HCT116 (cell line): ENCODE results near the gene RAB3GAP2.
"Not testable (repeated sequence)": the region's sequence is repeated elsewhere in the genome, so short reads cannot be mapped to it uniquely, and the experiment has no call there.

ENCODE experiments used
- EZH2 ChIP-seq: fragments of 200-600 bp; sonication (generic); IDR thresholded peaks from 2 replicates; pipeline ENCODE4 v1.6.1; 2017; ENCODE audit warnings: antibody characterized with exemption, mixed run types
- EZH2phosphoT487 ChIP-seq: fragments of 200-600 bp; IDR thresholded peaks from 2 replicates; pipeline ENCODE4 v1.6.1; 2018; ENCODE audit warnings: antibody characterized with exemption, borderline replicate concordance
- FOSL1 ChIP-seq: IDR thresholded peaks from 2 replicates; pipeline ENCODE4 v1.6.1; 2012; ENCODE audit warnings: low read depth
- POLR2A ChIP-seq: IDR thresholded peaks from 2 replicates; pipeline ENCODE4 v1.7.0; 2011; ENCODE audit warnings: borderline replicate concordance; ENCODE audit not compliant: insufficient read depth, insufficient read length; ENCODE audit errors: extremely low read depth
- RAD21 ChIP-seq: IDR thresholded peaks from 2 replicates; pipeline ENCODE4 v1.6.1; 2012; ENCODE audit warnings: low read depth, mild to moderate bottlenecking
- TF ChIP-seq, protein P1 (sequence below), 3 experiments: fragments of 200-600 bp in 1 of 3; sonication (generic) in 1 of 3; IDR thresholded peaks in 2 of 3; conservative IDR thresholded peaks in 1 of 3; 2 replicates each; pipeline ENCODE4 v1.5.1; 2012 to 2017; ENCODE audit warnings: low read depth in 2 of 3, low read length in 2 of 3, antibody characterized with exemption in 1 of 3, borderline replicate concordance in 1 of 3, control low read depth in 1 of 3, mild to moderate bottlenecking in 1 of 3, mixed read lengths in 1 of 3, mixed run types in 1 of 3, moderate library complexity in 1 of 3; ENCODE audit not compliant: insufficient read depth in 1 of 3

DNA sequence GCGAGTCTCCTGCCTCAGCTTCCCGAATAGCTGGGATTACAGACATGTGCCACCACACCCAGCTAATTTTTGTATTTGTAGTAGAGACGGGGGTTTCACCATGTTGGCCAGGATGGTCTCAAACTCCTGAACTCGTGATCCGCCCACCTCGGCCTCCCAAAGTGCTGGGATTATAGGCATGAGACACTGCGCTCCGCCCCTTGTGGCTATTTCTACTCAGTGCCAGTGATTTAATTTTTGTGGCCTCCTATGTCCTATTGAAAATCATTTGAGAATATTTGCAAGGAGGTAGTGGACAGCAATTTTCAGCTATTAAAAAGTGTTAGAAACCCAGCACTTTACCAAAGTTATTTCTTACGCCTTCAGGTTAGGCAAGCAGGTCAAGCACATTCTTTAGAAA is 36.0 kb downstream of the RAB3GAP2 start:
- not testable (repeated sequence) for TF ChIP-seq EZH2, EZH2phosphoT487, FOSL1, POLR2A, RAD21
- TF ChIP-seq, protein P1, sequence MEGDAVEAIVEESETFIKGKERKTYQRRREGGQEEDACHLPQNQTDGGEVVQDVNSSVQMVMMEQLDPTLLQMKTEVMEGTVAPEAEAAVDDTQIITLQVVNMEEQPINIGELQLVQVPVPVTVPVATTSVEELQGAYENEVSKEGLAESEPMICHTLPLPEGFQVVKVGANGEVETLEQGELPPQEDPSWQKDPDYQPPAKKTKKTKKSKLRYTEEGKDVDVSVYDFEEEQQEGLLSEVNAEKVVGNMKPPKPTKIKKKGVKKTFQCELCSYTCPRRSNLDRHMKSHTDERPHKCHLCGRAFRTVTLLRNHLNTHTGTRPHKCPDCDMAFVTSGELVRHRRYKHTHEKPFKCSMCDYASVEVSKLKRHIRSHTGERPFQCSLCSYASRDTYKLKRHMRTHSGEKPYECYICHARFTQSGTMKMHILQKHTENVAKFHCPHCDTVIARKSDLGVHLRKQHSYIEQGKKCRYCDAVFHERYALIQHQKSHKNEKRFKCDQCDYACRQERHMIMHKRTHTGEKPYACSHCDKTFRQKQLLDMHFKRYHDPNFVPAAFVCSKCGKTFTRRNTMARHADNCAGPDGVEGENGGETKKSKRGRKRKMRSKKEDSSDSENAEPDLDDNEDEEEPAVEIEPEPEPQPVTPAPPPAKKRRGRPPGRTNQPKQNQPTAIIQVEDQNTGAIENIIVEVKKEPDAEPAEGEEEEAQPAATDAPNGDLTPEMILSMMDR (IDR thresholded peaks at IDR 0.05 in 2 of 3, conservative IDR thresholded peaks at IDR 0.05 in 1 of 3; ENCODE audit: borderline replicate concordance in 1 of 3, insufficient read depth in 1 of 3, low read depth in 2 of 3, low read length in 2 of 3) = not testable (repeated sequence)
